Neutrophil (primary cell): Measurements from ENCODE around the gene GEMIN5.

Experiments used
- H3K27ac ChIP-seq: fragments of 200-600 bp; sonication (generic); 2 replicates; pipeline ENCODE4 v1.5.1; 2016; ENCODE audit warnings: mild to moderate bottlenecking, moderate library complexity
- H3K27me3 ChIP-seq: fragments of 200-600 bp; sonication (generic); 2 replicates; pipeline ENCODE4 v1.6.0; 2016; ENCODE audit warnings: mild to moderate bottlenecking
- H3K36me3 ChIP-seq: fragments of 200-600 bp; sonication (generic); 2 replicates; pipeline ENCODE4 v1.5.1; 2017
- H3K4me1 ChIP-seq, 2 experiments: fragments of 200-600 bp in 1 of 2; sonication (generic) in 1 of 2; 1 replicate in 1 of 2; 2 replicates in 1 of 2; pipeline versions ENCODE4 v1.5.1 to v1.6.1; 2013 to 2016; ENCODE audit warnings: low read depth in 1 of 2, low read length in 1 of 2, mild to moderate bottlenecking in 1 of 2, moderate library complexity in 1 of 2; ENCODE audit not compliant: control insufficient read depth in 1 of 2, insufficient read depth in 1 of 2
- H3K4me3 ChIP-seq, 2 experiments: fragments of 200-600 bp in 1 of 2; sonication (generic) in 1 of 2; 1 replicate in 1 of 2; 2 replicates in 1 of 2; pipeline ENCODE4 v1.5.1; 2013 to 2016; ENCODE audit warnings: low read depth in 1 of 2, low read length in 1 of 2, mild to moderate bottlenecking in 1 of 2, moderate library complexity in 1 of 2
- H3K9me3 ChIP-seq: fragments of 200-600 bp; sonication (generic); 2 replicates; pipeline ENCODE4 v1.5.1; 2016
- TF ChIP-seq, protein P1 (sequence below): fragments of 200-600 bp; sonication (generic); IDR thresholded peaks from 2 replicates; pipeline ENCODE4 v1.5.1; 2016; ENCODE audit warnings: antibody characterized with exemption

GEMIN5 gene

DNA sequence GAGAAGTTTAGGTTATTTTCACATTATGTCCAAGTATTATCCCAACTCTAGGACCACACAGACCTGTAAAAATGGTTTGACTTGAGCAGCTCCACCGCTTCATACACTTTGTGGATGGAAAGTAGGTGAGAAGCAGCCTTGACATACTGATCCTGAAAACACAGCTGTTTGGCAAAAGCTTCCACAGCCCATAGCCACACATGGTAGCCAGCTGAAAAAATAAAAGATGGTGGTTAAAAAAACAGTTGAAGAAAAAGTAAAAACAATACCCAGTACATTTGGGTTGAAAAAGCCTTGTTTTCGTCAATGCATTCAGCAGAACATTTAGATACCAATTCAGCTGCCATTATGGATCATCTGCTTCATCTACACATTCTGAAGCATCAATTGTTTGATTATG, 36.7 kb downstream of the GEMIN5 start:
- peaks cover 40% of the 10 kb centered on the region for H3K36me3 ChIP-seq

GRCh38 chr5:154900066-154900465, 37.9 kb downstream of the GEMIN5 start:
- Histone ChIP-seq H3K27ac (no peak overlapping the region), H3K27me3 (no peaks in the 10 kb centered on the region), H3K4me3 (no peak overlapping the region), H3K4me1 (no peaks in the 10 kb centered on the region), H3K9me3 (no peaks in the 10 kb centered on the region), H3K36me3 (peaks cover 46% of the 10 kb centered on the region)
- TF ChIP-seq, protein P1, sequence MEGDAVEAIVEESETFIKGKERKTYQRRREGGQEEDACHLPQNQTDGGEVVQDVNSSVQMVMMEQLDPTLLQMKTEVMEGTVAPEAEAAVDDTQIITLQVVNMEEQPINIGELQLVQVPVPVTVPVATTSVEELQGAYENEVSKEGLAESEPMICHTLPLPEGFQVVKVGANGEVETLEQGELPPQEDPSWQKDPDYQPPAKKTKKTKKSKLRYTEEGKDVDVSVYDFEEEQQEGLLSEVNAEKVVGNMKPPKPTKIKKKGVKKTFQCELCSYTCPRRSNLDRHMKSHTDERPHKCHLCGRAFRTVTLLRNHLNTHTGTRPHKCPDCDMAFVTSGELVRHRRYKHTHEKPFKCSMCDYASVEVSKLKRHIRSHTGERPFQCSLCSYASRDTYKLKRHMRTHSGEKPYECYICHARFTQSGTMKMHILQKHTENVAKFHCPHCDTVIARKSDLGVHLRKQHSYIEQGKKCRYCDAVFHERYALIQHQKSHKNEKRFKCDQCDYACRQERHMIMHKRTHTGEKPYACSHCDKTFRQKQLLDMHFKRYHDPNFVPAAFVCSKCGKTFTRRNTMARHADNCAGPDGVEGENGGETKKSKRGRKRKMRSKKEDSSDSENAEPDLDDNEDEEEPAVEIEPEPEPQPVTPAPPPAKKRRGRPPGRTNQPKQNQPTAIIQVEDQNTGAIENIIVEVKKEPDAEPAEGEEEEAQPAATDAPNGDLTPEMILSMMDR, result no peak

More for the DNA sequence above, 36.7 kb downstream of the GEMIN5 start:
- Histone ChIP-seq H3K4me1 (no peaks in the 10 kb centered on the region), H3K9me3 (no peaks in the 10 kb centered on the region), H3K4me3 (no peak overlapping the region), H3K27ac (no peak overlapping the region), H3K27me3 (no peaks in the 10 kb centered on the region)
- TF ChIP-seq, protein P1, result no peak

DNA sequence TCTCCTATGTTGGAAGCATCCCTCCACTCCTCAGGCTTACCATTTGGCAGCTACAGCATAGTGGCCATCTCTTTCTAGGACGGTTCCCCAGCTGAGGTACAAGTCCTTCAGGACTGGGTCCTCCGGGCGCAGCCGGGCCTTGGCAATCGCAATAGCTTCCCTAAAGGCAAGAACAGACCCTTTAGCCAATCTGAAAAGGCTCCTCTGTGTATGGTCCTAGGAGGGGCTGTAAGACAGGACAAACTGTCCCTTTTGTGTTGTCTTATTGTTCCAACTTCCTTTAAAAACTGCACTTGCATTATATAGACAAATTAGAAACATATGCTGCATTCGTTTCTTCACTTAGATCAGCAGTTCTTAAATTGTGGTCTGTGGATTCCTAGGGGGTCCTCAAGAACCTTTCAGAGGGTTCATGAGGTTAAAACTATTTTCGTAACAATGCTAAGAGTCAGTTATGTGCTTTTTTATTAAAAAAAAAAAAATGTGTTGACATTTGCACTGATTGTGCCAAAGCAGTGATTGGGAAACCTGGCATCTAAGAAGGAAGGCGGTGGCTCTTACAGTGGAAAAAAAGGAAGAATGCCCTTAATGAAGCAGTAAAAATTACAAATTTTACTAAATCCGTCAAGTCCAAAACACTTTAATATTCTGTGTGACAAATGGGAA, 38.7 kb downstream of the GEMIN5 start:
- no peaks in the 10 kb centered on the region for H3K4me1 ChIP-seq
- H3K27me3 ChIP-seq, result no peaks in the 10 kb centered on the region
- H3K36me3 ChIP-seq, result peaks cover 49% of the 10 kb centered on the region
- no peaks in the 10 kb centered on the region for H3K9me3 ChIP-seq
- TF ChIP-seq, protein P1, result no peak
- no peak overlapping the region for H3K4me3 ChIP-seq
- no peak overlapping the region for H3K27ac ChIP-seq

DNA sequence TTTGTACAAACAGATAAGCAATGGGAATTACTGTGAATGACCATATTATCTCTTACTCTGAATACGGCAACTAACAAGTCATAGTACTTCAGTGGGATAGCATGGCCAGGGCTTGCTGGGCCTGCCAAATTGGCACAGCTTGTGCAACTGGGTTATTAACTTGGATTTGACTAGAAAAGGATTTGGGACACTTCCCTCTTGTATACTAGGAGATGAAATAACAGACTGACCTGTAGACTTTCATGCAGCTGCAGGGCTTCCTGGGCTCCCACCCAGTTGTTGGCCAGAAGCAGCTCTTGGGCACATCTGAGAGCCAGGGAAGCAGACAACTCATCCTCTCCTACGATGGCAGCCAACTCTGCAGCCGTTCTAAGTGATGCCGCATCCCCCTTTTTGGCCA, 39.8 kb downstream of the GEMIN5 start:
- Histone ChIP-seq H3K27ac (no peak overlapping the region), H3K9me3 (no peaks in the 10 kb centered on the region), H3K27me3 (no peaks in the 10 kb centered on the region), H3K4me3 (no peak overlapping the region), H3K36me3 (peaks cover 52% of the 10 kb centered on the region), H3K4me1 (no peaks in the 10 kb centered on the region)
- TF ChIP-seq, protein P1, result no peak

GRCh38 chr5:154896562-154897165, 41.3 kb downstream of the GEMIN5 start:
- H3K4me1 ChIP-seq, result no peaks in the 10 kb centered on the region
- TF ChIP-seq, protein P1, result no peak
- H3K27ac ChIP-seq, result no peak overlapping the region
- H3K27me3 ChIP-seq, result no peaks in the 10 kb centered on the region
- H3K36me3 ChIP-seq, result peaks cover 49% of the 10 kb centered on the region
- H3K4me3 ChIP-seq, result no peak overlapping the region
- no peaks in the 10 kb centered on the region for H3K9me3 ChIP-seq
